ENCODE data around the gene FRYL.
A peak's percentile ranks its signal among the peaks of the same experiment; 100 is the strongest.

FRYL gene

DNA sequence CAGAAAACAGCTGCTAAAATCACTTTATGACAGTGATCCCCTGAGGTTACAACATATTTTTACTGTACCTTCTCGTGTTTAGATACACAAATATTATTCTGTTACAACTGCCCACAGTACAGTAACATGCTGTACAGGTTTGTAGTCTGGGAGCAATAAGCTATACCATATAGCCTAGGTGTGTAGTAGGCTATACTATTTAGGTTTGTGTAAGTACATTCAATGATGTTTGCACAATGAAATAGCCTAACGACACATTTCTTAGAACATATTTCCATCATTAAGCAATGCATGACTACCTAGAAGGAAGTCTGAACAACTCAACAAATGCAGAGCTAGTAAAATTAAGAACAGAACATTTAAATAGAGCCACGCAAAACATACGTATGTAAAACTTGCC is 177.3 kb downstream of the FRYL start:
- no peak for DNase-seq

- DNase-seq = no peak
These were observed 177.9 kb downstream of the FRYL start for GRCh38 chr4:48602222-48602621.

GRCh38 chr4:48596336-48596735 is 183.7 kb downstream of the FRYL start:
- no peak for DNase-seq

- DNase-seq = no peak
These were observed 185.9 kb downstream of the FRYL start for GRCh38 chr4:48594180-48594579.

- no peak for DNase-seq
These were observed 188.7 kb downstream of the FRYL start for GRCh38 chr4:48591372-48591771.

- no peak for DNase-seq
These were observed 189.2 kb downstream of the FRYL start for GRCh38 chr4:48590884-48591283.

DNA sequence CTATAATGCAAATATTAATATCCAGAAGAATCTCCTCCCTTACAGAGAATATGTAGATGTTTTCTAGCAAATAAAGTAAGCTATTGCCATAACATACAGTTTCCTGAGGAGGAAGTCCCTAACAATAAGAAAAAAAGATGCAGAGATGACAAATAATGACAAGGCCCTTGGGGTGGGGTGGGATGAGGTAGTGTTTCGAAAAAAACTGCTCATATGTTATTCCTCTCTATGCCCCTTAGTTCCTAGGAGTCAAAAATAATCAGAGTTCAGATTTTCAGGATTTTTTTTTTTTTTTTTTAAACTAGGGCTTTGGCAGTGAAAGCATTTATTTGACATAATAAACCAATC is 191.0 kb downstream of the FRYL start:
- no peak for DNase-seq

GRCh38 chr4:48588230-48589097 is 191.6 kb downstream of the FRYL start:
- DNase-seq = no peak

- no peak for DNase-seq
These were observed 194.7 kb downstream of the FRYL start for GRCh38 chr4:48585401-48585800.

- DNase-seq = peak; percentile 38
These were observed 201.7 kb downstream of the FRYL start for GRCh38 chr4:48578132-48578968.

- DNase-seq = no peak
These were observed 204.1 kb downstream of the FRYL start for GRCh38 chr4:48575964-48576363.

GRCh38 chr4:48571471-48571870 is 208.6 kb downstream of the FRYL start:
- DNase-seq = no peak

DNA sequence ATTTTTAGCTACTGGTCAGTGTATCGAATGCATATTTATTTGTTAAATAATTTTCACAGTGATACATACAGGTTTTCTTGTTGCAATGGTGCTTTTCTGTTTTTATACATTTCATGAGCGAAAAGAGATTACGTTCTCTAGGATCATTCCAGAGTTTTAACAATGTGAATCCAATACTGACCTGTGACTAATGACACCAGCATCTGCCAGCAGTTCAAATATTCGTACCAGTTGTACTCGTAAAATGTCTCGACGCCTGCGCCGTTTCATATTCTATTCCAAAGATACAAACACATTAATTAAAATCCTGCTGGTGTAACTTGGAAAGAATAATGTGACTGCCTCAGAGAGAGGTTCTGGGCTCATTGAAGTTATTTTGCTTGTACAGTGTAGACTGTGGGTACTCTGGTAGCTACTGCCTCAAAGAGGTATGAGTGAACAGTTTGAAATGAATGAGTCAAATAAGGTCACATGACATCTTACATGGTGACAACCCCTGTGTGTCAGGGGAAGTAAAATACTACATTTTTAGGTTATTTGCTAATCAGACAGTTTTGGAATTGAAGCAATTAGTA is 209.3 kb downstream of the FRYL start:
- DNase-seq = no peak

- no peak for DNase-seq
These were observed 214.1 kb downstream of the FRYL start for GRCh38 chr4:48566034-48566384.

GRCh38 chr4:48565362-48566033 is 214.6 kb downstream of the FRYL start:
- no peak for DNase-seq

- no peak for DNase-seq
These were observed 215.9 kb downstream of the FRYL start for GRCh38 chr4:48564151-48564550.

DNA sequence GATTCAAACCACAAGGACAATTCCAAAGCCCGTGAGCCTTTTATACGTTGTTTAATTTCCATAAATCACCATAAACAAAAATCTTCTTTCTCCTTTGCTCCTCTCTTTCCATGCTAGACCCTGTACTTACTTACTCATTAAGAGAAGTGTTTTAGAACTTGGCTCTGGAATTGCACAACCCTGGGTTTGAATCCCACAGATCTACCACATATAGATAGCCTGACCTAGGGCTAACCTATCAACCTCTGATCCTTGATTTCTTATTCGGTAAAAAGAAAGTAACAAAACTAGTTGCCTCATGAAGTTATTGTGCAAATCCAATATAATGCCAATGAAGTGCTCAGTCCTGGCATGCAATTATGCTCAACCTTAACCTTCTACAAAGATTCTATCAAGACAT is 221.3 kb downstream of the FRYL start:
- no peak for DNase-seq

DNA sequence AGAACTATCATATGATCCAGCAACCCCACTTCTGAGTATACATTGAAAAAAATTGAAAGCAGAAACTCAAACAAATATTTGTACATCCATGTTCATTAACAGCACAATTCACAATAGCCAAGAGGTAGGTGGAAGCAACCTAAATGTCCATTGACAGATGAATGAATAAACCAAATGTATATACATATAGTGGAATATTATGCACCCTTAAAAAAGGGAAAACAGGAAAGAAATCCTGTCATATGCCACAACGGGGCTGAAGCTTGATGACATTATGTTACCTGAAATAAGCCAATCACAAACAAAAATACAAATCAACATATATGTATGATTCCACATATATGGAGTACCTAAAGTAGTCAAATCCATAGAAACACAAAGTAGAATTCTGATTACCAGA is 222.1 kb downstream of the FRYL start:
- DNase-seq = no peak

GRCh38 chr4:48557478-48557877 is 222.6 kb downstream of the FRYL start:
- DNase-seq = no peak

DNA sequence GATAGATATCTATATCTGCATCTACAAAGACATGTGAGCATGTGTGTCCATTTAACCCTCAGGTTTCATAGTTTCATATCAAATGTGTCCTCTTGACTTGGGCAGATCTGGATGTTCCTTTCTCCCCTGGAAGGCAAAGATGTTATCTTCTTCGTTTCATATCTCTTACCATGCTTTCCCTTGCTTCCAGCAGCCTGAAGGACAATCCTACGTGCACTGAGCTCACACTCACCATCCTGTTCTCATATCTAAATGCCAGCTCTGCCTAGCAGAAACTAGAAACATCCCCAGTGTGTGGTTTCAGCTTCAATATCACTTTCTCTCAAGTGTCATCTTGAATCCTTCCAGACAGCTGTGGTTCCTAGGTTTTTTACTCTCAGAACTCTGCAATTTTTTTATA is 223.8 kb downstream of the FRYL start:
- DNase-seq = no peak

- no peak for DNase-seq
These were observed 225.5 kb downstream of the FRYL start for GRCh38 chr4:48554606-48555005.

GRCh38 chr4:48553720-48554119 is 226.4 kb downstream of the FRYL start:
- DNase-seq = no peak

DNA sequence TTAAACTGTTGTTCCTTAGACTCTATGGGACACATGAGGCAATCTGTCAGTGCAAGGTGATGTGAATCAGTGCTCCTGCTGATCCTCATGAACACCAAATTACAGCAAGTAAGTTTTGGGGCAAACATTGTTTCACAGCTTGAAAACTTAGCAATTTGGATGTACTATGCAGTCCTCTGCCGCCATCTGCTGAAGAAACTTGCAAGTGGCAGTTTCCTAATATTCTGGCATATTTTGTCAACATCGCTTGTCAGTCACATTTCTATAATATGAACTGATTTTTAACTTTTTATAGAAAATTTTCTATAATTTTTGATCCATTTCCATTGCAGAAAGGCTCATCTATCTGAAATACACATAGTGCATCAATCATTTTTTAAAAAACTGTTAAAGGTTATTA is 233.7 kb downstream of the FRYL start:
- DNase-seq = no peak

Data from effector CD4-positive, alpha-beta T cell (primary cell).